Muscle of leg (tissue), 11 donors: Measurements from ENCODE around the gene KDSR. TPM values are rescaled to one million over a fixed set of nuclear protein-coding genes. Genes with fewer than 3 reads are reported as not detected.
A peak's percentile ranks its signal among the peaks of the same experiment; 100 is the strongest.

Experiments
- DNase-seq: peaks from one replicate; pipeline ENCODE4 v3.0.0; 2013
- H3K27ac ChIP-seq: one replicate; pipeline ENCODE4 v1.5.1; 2013; ENCODE audit warnings: mild to moderate bottlenecking, low read length, control low read depth
- H3K27me3 ChIP-seq: one replicate; pipeline ENCODE4 v1.6.1; 2013; ENCODE audit warnings: low read length; ENCODE audit not compliant: control insufficient read depth, insufficient read depth
- H3K36me3 ChIP-seq: one replicate; pipeline ENCODE4 v1.6.1; 2013; ENCODE audit warnings: low read length; ENCODE audit not compliant: control insufficient read depth, insufficient read depth
- H3K4me1 ChIP-seq: one replicate; pipeline ENCODE4 v1.6.1; 2013; ENCODE audit warnings: low read length; ENCODE audit not compliant: control insufficient read depth, insufficient read depth
- H3K4me3 ChIP-seq: one replicate; pipeline ENCODE4 v1.5.1; 2013; ENCODE audit warnings: low read length, control low read depth
- H3K9me3 ChIP-seq: replicated peaks from 2 replicates; pipeline ENCODE4 v1.6.1; 2013; ENCODE audit warnings: low read depth, low read length; ENCODE audit not compliant: control insufficient read depth
- WGBS: methylation state at CpG from one replicate; pipeline ENCODE4 v1.1.5; 2013; ENCODE audit warnings: missing lambda C conversion rate; ENCODE audit not compliant: insufficient coverage; 5-methylcytosine and 5-hydroxymethylcytosine counted together
- polyA plus RNA-seq, 8 donors: library from polyadenylated mRNA; unstranded; fragments of 120-200 nt; gene quantifications; one replicate each; pipeline versions ENCODE4 v1.2.1 to v1.2.3, GENCODE V29; 2013; ENCODE audit warnings: inconsistent platforms in 1 of 8, low replicate concordance in 1 of 8; ENCODE audit not compliant: insufficient read length in 8 of 8, insufficient read depth in 1 of 8
- total RNA-seq: library from RNA; stranded (reverse); fragments of 120-200 nt; gene quantifications from one replicate; pipeline ENCODE4 v1.2.4, GENCODE V29; 2013

Gene KDSR
- total and polyA plus RNA-seq, 9 donors = 13.9 to 34.7 (median 24.7) TPM

- peak; percentile 93 for DNase-seq
- H3K9me3 ChIP-seq = no peaks in the 10 kb centered on the region
- no peaks in the 10 kb centered on the region for H3K27me3 ChIP-seq
- H3K4me1 ChIP-seq = peaks cover 14% of the 10 kb centered on the region
- no peaks in the 10 kb centered on the region for H3K36me3 ChIP-seq
- no CpG with 5 or more reads among the region's 8 CpGs for WGBS
- peak overlapping the region; percentile 59 for H3K27ac ChIP-seq
- H3K4me3 ChIP-seq = no peak overlapping the region
Observed at GRCh38 chr18:63322908-63323634, 43.9 kb downstream of the KDSR start.

DNA sequence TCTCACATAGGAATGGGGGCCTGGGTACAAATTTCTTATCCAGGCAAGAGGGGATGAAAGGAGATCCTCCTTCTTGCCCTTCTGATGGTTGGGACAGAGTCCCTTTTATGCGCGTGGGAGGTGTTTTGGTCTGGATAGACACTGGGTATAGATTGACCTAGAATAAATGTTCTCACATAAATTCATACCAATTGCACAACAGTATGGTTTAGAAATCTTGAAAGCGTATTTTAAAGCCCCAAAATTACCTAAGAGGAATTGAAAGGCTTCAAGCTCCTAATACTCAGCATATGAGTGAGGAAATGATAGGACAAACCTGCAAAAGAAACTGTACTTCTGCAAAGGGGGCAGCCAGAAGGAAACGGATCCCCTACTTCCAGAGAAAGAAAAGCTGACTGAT, 44.8 kb downstream of the KDSR start:
- H3K36me3 ChIP-seq = no peaks in the 10 kb centered on the region
- DNase-seq = no peak
- peaks cover 20% of the 10 kb centered on the region for H3K4me1 ChIP-seq
- no peak overlapping the region for H3K4me3 ChIP-seq
- WGBS = no CpG with 5 or more reads among the region's 4 CpGs
- H3K9me3 ChIP-seq = no peaks in the 10 kb centered on the region
- H3K27ac ChIP-seq = peak overlapping the region; percentile 59
- H3K27me3 ChIP-seq = no peaks in the 10 kb centered on the region

DNA sequence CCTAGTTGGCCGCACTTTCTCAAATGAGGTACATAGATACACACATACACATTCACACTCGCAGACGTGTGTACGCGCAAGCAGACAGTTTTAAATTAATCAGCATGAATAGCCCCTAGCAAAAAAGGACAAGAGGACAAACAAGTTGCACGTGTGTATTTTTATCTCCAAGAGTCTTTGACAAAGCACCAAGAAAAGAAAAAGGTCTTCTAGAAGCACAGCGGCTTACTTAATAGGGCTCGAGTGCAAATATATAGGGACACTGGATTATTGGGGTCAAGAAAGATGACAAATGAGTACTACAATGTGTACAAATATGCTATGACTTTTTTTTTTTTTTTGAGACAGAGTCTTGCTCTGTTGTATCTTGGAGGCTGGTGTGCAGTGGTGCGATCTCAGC, 45.7 kb downstream of the KDSR start:
- H3K4me3 ChIP-seq = no peak overlapping the region
- no peaks in the 10 kb centered on the region for H3K36me3 ChIP-seq
- WGBS = 83% methylated on average over 3 of the region's 9 CpGs

DNA sequence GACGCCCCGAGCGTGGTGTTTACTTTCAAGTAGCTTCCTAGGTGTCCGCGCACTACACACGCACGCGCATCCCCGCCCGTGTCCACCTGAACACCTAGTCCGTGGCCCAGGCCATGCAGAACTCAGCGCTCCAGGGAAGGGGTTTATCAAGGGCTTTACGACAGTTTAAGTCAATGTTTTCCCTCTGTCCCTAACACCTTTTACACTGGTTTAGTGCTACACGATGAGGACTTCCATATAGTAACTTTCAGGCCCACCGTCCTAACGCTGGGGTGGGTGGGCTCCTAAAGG, 46.1 kb downstream of the KDSR start:
- DNase-seq = no peak
- H3K9me3 ChIP-seq = no peaks in the 10 kb centered on the region
- WGBS = 23% methylated on average over 14 of the region's 16 CpGs
- H3K27ac ChIP-seq = peak overlapping the region; percentile 78
- no peaks in the 10 kb centered on the region for H3K27me3 ChIP-seq
- peak overlapping the region; percentile 51 for H3K4me3 ChIP-seq
- no peaks in the 10 kb centered on the region for H3K36me3 ChIP-seq
- peaks cover 20% of the 10 kb centered on the region for H3K4me1 ChIP-seq

More for the DNA sequence above, 45.7 kb downstream of the KDSR start:
- Histone ChIP-seq H3K9me3 (no peaks in the 10 kb centered on the region), H3K27ac (peak overlapping the region; percentile 78), H3K4me1 (peaks cover 20% of the 10 kb centered on the region), H3K27me3 (no peaks in the 10 kb centered on the region)
- no peak for DNase-seq

- Histone ChIP-seq H3K27me3 (no peaks in the 10 kb centered on the region), H3K27ac (peak overlapping the region; percentile 78), H3K9me3 (no peaks in the 10 kb centered on the region), H3K4me3 (peak overlapping the region; percentile 51), H3K4me1 (peaks cover 20% of the 10 kb centered on the region), H3K36me3 (no peaks in the 10 kb centered on the region)
- DNase-seq = peak; percentile 98
- WGBS = under 1% methylated on average over 81 of the region's 92 CpGs
Observed at GRCh38 chr18:63320123-63320974, 46.7 kb downstream of the KDSR start.

GRCh38 chr18:63319383-63320122, 47.5 kb downstream of the KDSR start, which contains the start of gene BCL2:
Gene BCL2 (minus strand): TSS chr18:63319769.
- H3K27ac ChIP-seq = peak within 1 kb of the TSS; percentile 78
- H3K4me1 ChIP-seq = peaks cover 23% of the 10 kb centered on the region
- H3K27me3 ChIP-seq = no peaks in the 10 kb centered on the region
- WGBS = under 1% methylated on average over 54 of the region's 78 CpGs
- H3K9me3 ChIP-seq = no peaks in the 10 kb centered on the region
- DNase-seq = peak; percentile 88
- H3K4me3 ChIP-seq = peak within 1 kb of the TSS; percentile 78
- no peaks in the 10 kb centered on the region for H3K36me3 ChIP-seq

DNA sequence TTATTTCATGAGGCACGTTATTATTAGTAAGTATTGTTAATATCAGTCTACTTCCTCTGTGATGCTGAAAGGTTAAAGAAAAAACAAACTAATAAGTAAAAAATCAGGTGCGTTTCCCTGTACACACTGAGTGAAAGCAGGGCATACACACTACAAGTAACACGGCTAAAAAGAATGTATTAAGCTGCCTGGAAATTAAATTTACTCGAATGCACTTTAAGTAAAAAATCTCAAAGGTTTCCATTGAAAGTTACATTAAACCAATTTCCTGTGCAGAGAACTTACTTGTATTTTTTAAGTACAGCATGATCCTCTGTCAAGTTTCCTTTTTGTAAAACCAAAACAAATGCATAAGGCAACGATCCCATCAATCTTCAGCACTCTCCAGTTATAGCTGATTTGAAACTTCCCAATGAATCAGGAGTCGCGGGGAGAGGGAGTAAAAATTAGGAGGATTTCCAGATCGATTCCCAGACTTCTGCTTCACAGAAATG, 48.1 kb downstream of the KDSR start:
- Histone ChIP-seq H3K27me3 (no peaks in the 10 kb centered on the region), H3K27ac (peak overlapping the region; percentile 77), H3K4me1 (peaks cover 23% of the 10 kb centered on the region), H3K4me3 (peak overlapping the region; percentile 78), H3K9me3 (no peaks in the 10 kb centered on the region), H3K36me3 (no peaks in the 10 kb centered on the region)
- WGBS = no CpG with 5 or more reads among the region's 8 CpGs
- peak; percentile 28 for DNase-seq

DNA sequence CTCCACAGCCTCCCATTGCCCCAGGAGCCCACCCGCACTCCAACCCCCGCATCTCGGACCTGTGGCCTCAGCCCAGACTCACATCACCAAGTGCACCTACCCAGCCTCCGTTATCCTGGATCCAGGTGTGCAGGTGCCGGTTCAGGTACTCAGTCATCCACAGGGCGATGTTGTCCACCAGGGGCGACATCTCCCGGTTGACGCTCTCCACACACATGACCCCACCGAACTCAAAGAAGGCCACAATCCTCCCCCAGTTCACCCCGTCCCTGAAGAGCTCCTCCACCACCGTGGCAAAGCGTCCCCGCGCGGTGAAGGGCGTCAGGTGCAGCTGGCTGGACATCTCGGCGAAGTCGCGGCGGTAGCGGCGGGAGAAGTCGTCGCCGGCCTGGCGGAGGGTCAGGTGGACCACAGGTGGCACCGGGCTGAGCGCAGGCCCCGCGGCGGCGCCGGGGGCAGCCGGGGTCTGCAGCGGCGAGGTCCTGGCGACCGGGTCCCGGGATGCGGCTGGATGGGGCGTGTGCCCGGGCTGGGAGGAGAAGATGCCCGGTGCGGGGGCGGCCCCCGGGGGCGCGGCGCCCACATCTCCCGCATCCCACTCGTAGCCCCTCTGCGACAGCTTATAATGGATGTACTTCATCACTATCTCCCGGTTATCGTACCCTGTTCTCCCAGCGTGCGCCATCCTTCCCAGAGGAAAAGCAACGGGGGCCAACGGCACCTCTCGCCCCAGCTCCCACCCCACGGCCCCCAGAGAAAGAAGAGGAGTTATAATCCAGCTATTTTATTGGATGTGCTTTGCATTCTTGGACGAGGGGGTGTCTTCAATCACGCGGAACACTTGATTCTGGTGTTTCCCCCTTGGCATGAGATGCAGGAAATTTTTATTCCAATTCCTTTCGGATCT, 48.8 kb downstream of the KDSR start:
- H3K27ac ChIP-seq = peak overlapping the region; percentile 37
- peak overlapping the region; percentile 78 for H3K4me3 ChIP-seq
- peaks cover 23% of the 10 kb centered on the region for H3K4me1 ChIP-seq
- 4% methylated on average over 44 of the region's 66 CpGs for WGBS
- peak; percentile 78 for DNase-seq
- H3K9me3 ChIP-seq = no peaks in the 10 kb centered on the region
- H3K27me3 ChIP-seq = no peaks in the 10 kb centered on the region
- no peaks in the 10 kb centered on the region for H3K36me3 ChIP-seq

DNA sequence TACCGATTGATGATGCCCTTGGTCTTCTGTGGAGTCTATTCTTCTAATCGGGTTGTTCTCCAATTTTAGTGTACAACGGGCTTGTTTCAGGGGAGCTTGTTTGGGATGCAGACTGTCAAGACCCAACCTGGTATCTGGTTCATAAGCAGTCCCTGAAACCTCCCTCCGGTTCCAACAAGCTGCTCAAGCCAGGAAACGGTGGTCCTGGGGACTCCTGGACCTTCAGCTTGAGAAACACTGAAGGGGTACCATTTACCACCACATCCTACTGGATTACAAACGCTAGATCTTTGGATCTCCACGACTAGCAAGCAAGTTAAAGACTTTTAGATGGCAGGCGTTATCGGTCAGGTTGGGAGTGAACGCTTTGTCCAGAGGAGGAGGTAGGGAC, 49.5 kb downstream of the KDSR start:
- Histone ChIP-seq H3K36me3 (no peaks in the 10 kb centered on the region), H3K4me1 (peaks cover 19% of the 10 kb centered on the region), H3K27me3 (no peaks in the 10 kb centered on the region), H3K9me3 (no peaks in the 10 kb centered on the region), H3K27ac (peak overlapping the region; percentile 15), H3K4me3 (peak overlapping the region; percentile 78)
- WGBS = 54% methylated on average over 3 of the region's 10 CpGs
- DNase-seq = peak; percentile 30
